HL-60 (cell line): ENCODE data around the gene CYB5B.

Experiments
- DNase-seq, 2 experiments: peaks; one replicate each; pipeline ENCODE4 v3.0.0-alpha.2; 2010 to 2020; ENCODE audit warnings: low read depth in 1 of 2, low spot score in 1 of 2
- H3K27ac ChIP-seq: fragments of 250-450 bp; sonication (Bioruptor Pico); replicated peaks from 2 replicates; pipeline ENCODE4 v1.5.1; 2020; ENCODE audit warnings: mild to moderate bottlenecking, moderate library complexity
- H3K27me3 ChIP-seq: fragments of 250-450 bp; sonication (Bioruptor Pico); 2 replicates; pipeline ENCODE4 v1.5.1; 2021; ENCODE audit warnings: mild to moderate bottlenecking, moderate library complexity; ENCODE audit not compliant: insufficient read depth, poor library complexity, severe bottlenecking
- H3K4me3 ChIP-seq: replicated peaks from 2 replicates; pipeline ENCODE4 v1.5.1; 2011; ENCODE audit warnings: mild to moderate bottlenecking, control low read depth, low read length; ENCODE audit not compliant: insufficient read depth
- CTCF ChIP-seq: IDR thresholded peaks from one replicate; pipeline ENCODE4 v1.5.1; 2011; ENCODE audit warnings: low read length, control low read depth, inconsistent platforms; ENCODE audit not compliant: insufficient read depth
- GABPA ChIP-seq: IDR thresholded peaks from 2 replicates; pipeline ENCODE4 v1.6.1; 2012; ENCODE audit warnings: low read depth
- POLR2AphosphoS5 ChIP-seq: IDR thresholded peaks from 2 replicates; pipeline ENCODE4 v1.6.1; 2012; ENCODE audit warnings: low read depth
- REST ChIP-seq: IDR thresholded peaks from 2 replicates; pipeline ENCODE4 v1.6.1; 2012; ENCODE audit warnings: low read depth; ENCODE audit not compliant: insufficient replicate concordance
- SPI1 ChIP-seq: IDR thresholded peaks from 2 replicates; pipeline ENCODE4 v1.6.1; 2012; ENCODE audit warnings: low read depth, mild to moderate bottlenecking, borderline replicate concordance

Gene CYB5B

GRCh38 chr16:69500496-69500895 lies 76.1 kb downstream of the CYB5B start:
- Histone ChIP-seq H3K27ac (no peak overlapping the region), H3K4me3 (no peak overlapping the region), H3K27me3 (no peaks in the 10 kb centered on the region)
- no peak for TF ChIP-seq SPI1
- TF ChIP-seq GABPA, result no peak
- TF ChIP-seq REST, result no peak
- TF ChIP-seq POLR2AphosphoS5, result no peak
- no peak for TF ChIP-seq CTCF
- no peak for DNase-seq

- Histone ChIP-seq H3K27me3 (no peaks in the 10 kb centered on the region), H3K27ac (no peak overlapping the region), H3K4me3 (no peak overlapping the region)
- DNase-seq, result no peak
- TF ChIP-seq REST (no peak), SPI1 (no peak), POLR2AphosphoS5 (no peak), CTCF (no peak), GABPA (no peak)
Measured at GRCh38 chr16:69501956-69502745, 77.7 kb downstream of the CYB5B start.

GRCh38 chr16:69503244-69503643 lies 78.8 kb downstream of the CYB5B start:
- Histone ChIP-seq H3K27me3 (no peaks in the 10 kb centered on the region), H3K27ac (no peak overlapping the region), H3K4me3 (no peak overlapping the region)
- DNase-seq, result no peak
- no peak for TF ChIP-seq POLR2AphosphoS5
- TF ChIP-seq SPI1, result no peak
- no peak for TF ChIP-seq GABPA
- TF ChIP-seq CTCF, result no peak
- no peak for TF ChIP-seq REST
